ENCODE measurements around the gene GPR176.

The GPR176 gene

DNA sequence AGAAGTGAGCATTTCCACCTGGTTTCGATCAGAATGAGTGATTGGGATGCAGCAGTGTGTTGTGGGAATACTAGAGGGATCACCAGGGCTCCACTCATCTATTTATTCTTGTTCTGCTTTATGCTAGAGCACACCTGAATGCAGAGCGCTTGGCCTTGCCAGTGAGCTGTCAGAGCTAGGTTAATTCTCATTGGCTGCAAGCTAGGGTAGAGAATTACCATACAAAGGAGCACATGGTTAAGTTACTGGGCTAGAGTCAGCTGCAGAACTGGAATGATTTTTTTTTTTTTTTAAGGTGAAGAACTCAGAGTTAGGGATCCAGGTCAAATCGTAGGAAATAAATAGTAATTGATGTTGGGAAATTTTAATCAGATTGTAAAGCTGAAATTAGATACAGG, 22.7 kb upstream of the GPR176 start:
- H3K4ac ChIP-seq (ENCODE audit: low read length) = no peak overlapping the region
- no peak overlapping the region for H2AFZ ChIP-seq (ENCODE audit: low read length)
- no peak overlapping the region for H2BK120ac ChIP-seq (ENCODE audit: low read depth, low read length)
- H2AK5ac ChIP-seq (ENCODE audit: low read depth, low read length) = no peak overlapping the region
- DNase-seq (ENCODE audit: low spot score) = no peak
- H3K27me3 ChIP-seq (ENCODE audit: control insufficient read depth in 3 of 3, insufficient read depth in 3 of 3, low read depth in 1 of 3, low read length in 3 of 3) = no peaks in the 10 kb centered on the region
- no peak overlapping the region for H3K23ac ChIP-seq (ENCODE audit: low read depth, low read length, poor library complexity)
- no peak overlapping the region for H4K91ac ChIP-seq (ENCODE audit: low read depth, low read length, poor library complexity)
- peaks cover 0 to 15% of the 10 kb centered on the region in 2 donors for H3K9me3 ChIP-seq (replicated peaks in 1 of 2; ENCODE audit: control insufficient read depth in 2 of 2, insufficient read depth in 1 of 2, low read depth in 1 of 2, low read length in 2 of 2)
- no peak overlapping the region for H2BK5ac ChIP-seq (ENCODE audit: low read length)
- H3K4me2 ChIP-seq (ENCODE audit: insufficient read depth, low read length, poor library complexity, severe bottlenecking) = no peak overlapping the region
- peaks cover 7 to 93% of the 10 kb centered on the region in 2 donors for H3K36me3 ChIP-seq (replicated peaks in 1 of 2; ENCODE audit: control insufficient read depth in 2 of 2, insufficient read depth in 2 of 2, low read length in 2 of 2)
- no CpG with 5 or more reads among the region's 3 CpGs for WGBS, 2 donors (ENCODE audit: extremely low coverage in 2 of 2, insufficient read length in 2 of 2, insufficient replicate concordance in 1 of 2)
- no peak overlapping the region for H3K9ac ChIP-seq (ENCODE audit: low read depth, low read length, poor library complexity)
- H3K27ac ChIP-seq (replicated peaks; ENCODE audit: low read length) = no peak overlapping the region
- no peak overlapping the region for H2BK15ac ChIP-seq (ENCODE audit: low read length)
- H3K79me1 ChIP-seq (ENCODE audit: low read depth, low read length) = no peaks in the 10 kb centered on the region
- no peak overlapping the region for H3K14ac ChIP-seq (ENCODE audit: low read length)
- H4K8ac ChIP-seq (ENCODE audit: low read depth, low read length) = no peak overlapping the region
- no peak overlapping the region for H3K18ac ChIP-seq (ENCODE audit: low read length)
- H3K4me1 ChIP-seq (ENCODE audit: control insufficient read depth in 2 of 2, insufficient read depth in 1 of 2, low read depth in 1 of 2, low read length in 2 of 2) = peaks cover 0 to 7% of the 10 kb centered on the region in 2 donors
- no peak overlapping the region for H3K4me3 ChIP-seq (ENCODE audit: low read length in 2 of 2)
- H2BK12ac ChIP-seq (ENCODE audit: low read length) = no peak overlapping the region

DNA sequence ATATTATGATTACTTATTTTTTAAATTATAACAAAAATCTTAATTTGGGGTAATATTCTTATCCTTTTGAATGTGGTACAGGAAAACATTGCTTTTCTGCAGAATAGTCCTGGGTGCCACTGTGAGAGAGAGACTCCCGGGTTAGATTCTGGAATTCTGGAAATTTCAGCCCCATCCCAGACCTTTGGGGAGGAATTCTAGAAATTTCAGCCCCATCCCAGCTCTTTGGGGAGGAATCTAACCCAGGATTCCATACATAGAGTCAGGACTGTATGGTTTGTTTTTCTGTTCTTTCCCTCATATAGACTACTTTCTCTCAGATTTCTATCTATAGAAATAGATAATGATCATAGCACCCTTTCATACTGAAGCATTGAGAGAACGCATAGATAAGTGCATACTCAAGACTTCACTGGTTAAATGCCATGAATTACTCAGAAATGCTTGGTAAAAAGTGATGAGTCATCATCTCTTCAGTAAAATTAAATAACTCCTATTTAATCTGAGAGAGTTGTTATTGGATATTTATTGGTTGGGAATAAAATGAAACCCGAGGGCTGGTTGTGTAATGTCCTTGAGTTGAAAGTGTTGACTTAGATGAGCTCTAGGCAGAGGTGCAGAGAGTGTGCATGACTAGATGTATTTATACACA, 22.2 kb upstream of the GPR176 start:
- Histone ChIP-seq H3K36me3 (replicated peaks in 1 of 2; ENCODE audit: control insufficient read depth in 2 of 2, insufficient read depth in 2 of 2, low read length in 2 of 2) (peaks cover 7 to 87% of the 10 kb centered on the region in 2 donors), H2BK120ac (ENCODE audit: low read depth, low read length) (no peak overlapping the region), H2AFZ (ENCODE audit: low read length) (no peak overlapping the region), H2BK15ac (ENCODE audit: low read length) (no peak overlapping the region), H3K23ac (ENCODE audit: low read depth, low read length, poor library complexity) (no peak overlapping the region), H3K4me2 (ENCODE audit: insufficient read depth, low read length, poor library complexity, severe bottlenecking) (no peak overlapping the region), H3K27me3 (ENCODE audit: control insufficient read depth in 3 of 3, insufficient read depth in 3 of 3, low read depth in 1 of 3, low read length in 3 of 3) (no peaks in the 10 kb centered on the region), H3K9me3 (replicated peaks in 1 of 2; ENCODE audit: control insufficient read depth in 2 of 2, insufficient read depth in 1 of 2, low read depth in 1 of 2, low read length in 2 of 2) (peaks cover 0 to 15% of the 10 kb centered on the region in 2 donors), H3K4ac (ENCODE audit: low read length) (no peak overlapping the region), H3K79me1 (ENCODE audit: low read depth, low read length) (no peaks in the 10 kb centered on the region), H3K27ac (replicated peaks; ENCODE audit: low read length) (no peak overlapping the region), H4K8ac (ENCODE audit: low read depth, low read length) (no peak overlapping the region), H3K4me3 (ENCODE audit: low read length in 2 of 2) (no peak overlapping the region), H3K18ac (ENCODE audit: low read length) (no peak overlapping the region), H2AK5ac (ENCODE audit: low read depth, low read length) (no peak overlapping the region), H3K9ac (ENCODE audit: low read depth, low read length, poor library complexity) (no peak overlapping the region), H2BK12ac (ENCODE audit: low read length) (no peak overlapping the region), H3K4me1 (ENCODE audit: control insufficient read depth in 2 of 2, insufficient read depth in 1 of 2, low read depth in 1 of 2, low read length in 2 of 2) (peaks cover 0 to 7% of the 10 kb centered on the region in 2 donors), H2BK5ac (ENCODE audit: low read length) (no peak overlapping the region), H3K14ac (ENCODE audit: low read length) (no peak overlapping the region), H4K91ac (ENCODE audit: low read depth, low read length, poor library complexity) (no peak overlapping the region)
- no CpG with 5 or more reads among the region's 3 CpGs for WGBS, 2 donors (ENCODE audit: extremely low coverage in 2 of 2, insufficient read length in 2 of 2, insufficient replicate concordance in 1 of 2)
- DNase-seq (ENCODE audit: low spot score) = no peak

DNA sequence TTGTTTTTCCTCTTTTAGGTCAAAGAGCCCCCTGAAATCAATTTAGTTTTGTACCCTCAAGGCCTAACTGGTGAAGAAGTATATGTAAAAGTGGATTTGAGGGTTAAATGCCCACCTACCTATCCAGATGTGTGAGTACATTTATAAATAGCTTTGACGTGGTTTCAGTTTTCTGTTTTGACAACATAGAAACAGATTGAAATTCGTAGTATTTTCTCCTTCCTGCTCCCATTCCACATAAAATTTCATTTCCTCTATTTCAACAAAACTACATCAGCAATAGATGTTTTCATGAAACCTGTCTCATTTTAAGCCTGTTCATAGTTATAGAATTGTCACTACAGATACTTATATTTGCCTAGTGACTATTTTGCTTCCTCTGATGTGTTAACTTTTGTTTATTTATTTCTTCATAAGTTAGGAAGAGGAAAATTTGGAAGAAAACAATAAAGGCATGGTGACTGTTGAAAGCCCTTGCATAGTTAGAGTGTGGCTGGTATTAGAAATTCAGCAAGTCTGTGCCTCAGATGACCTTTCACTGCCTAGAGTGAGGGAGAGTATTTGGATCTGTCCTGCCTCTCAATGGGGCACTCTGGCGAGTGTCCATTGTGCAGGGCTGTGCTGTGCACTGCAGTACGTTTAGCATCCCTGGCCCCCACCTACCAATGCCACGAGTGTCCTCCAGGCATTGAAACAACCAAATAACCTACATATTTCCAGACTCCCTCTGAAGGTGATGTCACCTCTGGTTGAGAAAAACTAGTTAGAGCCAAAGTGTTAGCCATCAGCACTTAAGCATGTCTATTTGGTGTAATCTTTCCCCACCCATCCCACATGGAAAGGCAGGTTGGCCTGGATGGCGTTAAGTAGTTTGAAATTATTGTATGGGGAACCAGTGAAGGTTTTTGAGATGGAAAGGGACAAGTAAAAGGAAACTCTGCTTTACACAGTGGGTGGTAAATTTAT, 19.7 kb upstream of the GPR176 start:
- no peak overlapping the region for H2AFZ ChIP-seq (ENCODE audit: low read length)
- no peak overlapping the region for H2BK5ac ChIP-seq (ENCODE audit: low read length)
- peaks cover 0 to 79% of the 10 kb centered on the region in 2 donors for H3K36me3 ChIP-seq (replicated peaks in 1 of 2; ENCODE audit: control insufficient read depth in 2 of 2, insufficient read depth in 2 of 2, low read length in 2 of 2)
- WGBS, 2 donors (ENCODE audit: extremely low coverage in 2 of 2, insufficient read length in 2 of 2, insufficient replicate concordance in 1 of 2) = no CpG with 5 or more reads among the region's 6 CpGs
- no peak for DNase-seq (ENCODE audit: low spot score)
- no peaks in the 10 kb centered on the region for H3K27me3 ChIP-seq (ENCODE audit: control insufficient read depth in 3 of 3, insufficient read depth in 3 of 3, low read depth in 1 of 3, low read length in 3 of 3)
- no peak overlapping the region for H2BK120ac ChIP-seq (ENCODE audit: low read depth, low read length)
- no peaks in the 10 kb centered on the region for H3K79me1 ChIP-seq (ENCODE audit: low read depth, low read length)
- peaks cover 0 to 7% of the 10 kb centered on the region in 2 donors for H3K4me1 ChIP-seq (ENCODE audit: control insufficient read depth in 2 of 2, insufficient read depth in 1 of 2, low read depth in 1 of 2, low read length in 2 of 2)
- no peak overlapping the region for H3K27ac ChIP-seq (replicated peaks; ENCODE audit: low read length)
- no peak overlapping the region for H2BK12ac ChIP-seq (ENCODE audit: low read length)
- no peak overlapping the region for H2BK15ac ChIP-seq (ENCODE audit: low read length)
- H3K14ac ChIP-seq (ENCODE audit: low read length) = no peak overlapping the region
- no peak overlapping the region for H4K8ac ChIP-seq (ENCODE audit: low read depth, low read length)
- H3K4me3 ChIP-seq (ENCODE audit: low read length in 2 of 2) = no peak overlapping the region
- no peak overlapping the region for H3K18ac ChIP-seq (ENCODE audit: low read length)
- no peak overlapping the region for H3K4me2 ChIP-seq (ENCODE audit: insufficient read depth, low read length, poor library complexity, severe bottlenecking)
- H3K9ac ChIP-seq (ENCODE audit: low read depth, low read length, poor library complexity) = no peak overlapping the region
- H2AK5ac ChIP-seq (ENCODE audit: low read depth, low read length) = no peak overlapping the region
- no peak overlapping the region for H3K23ac ChIP-seq (ENCODE audit: low read depth, low read length, poor library complexity)
- no peak overlapping the region for H4K91ac ChIP-seq (ENCODE audit: low read depth, low read length, poor library complexity)
- peaks cover 0 to 11% of the 10 kb centered on the region in 2 donors for H3K9me3 ChIP-seq (replicated peaks in 1 of 2; ENCODE audit: control insufficient read depth in 2 of 2, insufficient read depth in 1 of 2, low read depth in 1 of 2, low read length in 2 of 2)
- H3K4ac ChIP-seq (ENCODE audit: low read length) = no peak overlapping the region

DNA sequence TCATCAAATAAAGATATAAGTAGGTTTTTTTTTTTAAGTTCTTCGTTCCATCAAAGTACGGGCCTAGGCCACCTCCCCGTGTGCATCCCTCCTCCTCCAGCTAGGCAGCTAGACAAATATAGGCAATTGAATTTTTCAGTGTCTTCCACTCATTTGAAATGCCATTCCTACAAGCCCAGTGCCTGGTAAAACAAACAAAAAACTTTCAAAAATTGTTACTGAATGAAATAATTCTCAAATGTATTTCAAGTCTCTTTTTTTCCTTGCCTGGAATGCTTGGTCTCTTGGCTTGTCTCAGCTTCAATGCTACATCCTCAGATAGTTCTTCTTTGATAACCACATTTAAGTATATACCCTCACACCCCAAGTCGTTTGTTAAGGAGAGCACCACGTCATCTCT, 17.6 kb upstream of the GPR176 start:
- Histone ChIP-seq H2BK12ac (ENCODE audit: low read length) (no peak overlapping the region), H4K91ac (ENCODE audit: low read depth, low read length, poor library complexity) (no peak overlapping the region), H2AFZ (ENCODE audit: low read length) (no peak overlapping the region), H3K27me3 (ENCODE audit: control insufficient read depth in 3 of 3, insufficient read depth in 3 of 3, low read depth in 1 of 3, low read length in 3 of 3) (no peaks in the 10 kb centered on the region), H3K9ac (ENCODE audit: low read depth, low read length, poor library complexity) (no peak overlapping the region), H3K4me1 (ENCODE audit: control insufficient read depth in 2 of 2, insufficient read depth in 1 of 2, low read depth in 1 of 2, low read length in 2 of 2) (peaks cover 0 to 7% of the 10 kb centered on the region in 2 donors), H3K4me3 (ENCODE audit: low read length in 2 of 2) (no peak overlapping the region), H3K27ac (replicated peaks; ENCODE audit: low read length) (no peak overlapping the region), H2BK15ac (ENCODE audit: low read length) (no peak overlapping the region), H3K18ac (ENCODE audit: low read length) (no peak overlapping the region), H3K79me1 (ENCODE audit: low read depth, low read length) (no peaks in the 10 kb centered on the region), H2BK5ac (ENCODE audit: low read length) (no peak overlapping the region), H3K9me3 (replicated peaks in 1 of 2; ENCODE audit: control insufficient read depth in 2 of 2, insufficient read depth in 1 of 2, low read depth in 1 of 2, low read length in 2 of 2) (peaks cover 0 to 9% of the 10 kb centered on the region in 2 donors), H3K23ac (ENCODE audit: low read depth, low read length, poor library complexity) (no peak overlapping the region), H3K4ac (ENCODE audit: low read length) (no peak overlapping the region), H3K36me3 (replicated peaks in 1 of 2; ENCODE audit: control insufficient read depth in 2 of 2, insufficient read depth in 2 of 2, low read length in 2 of 2) (peaks cover 0 to 60% of the 10 kb centered on the region in 2 donors), H2BK120ac (ENCODE audit: low read depth, low read length) (no peak overlapping the region), H3K4me2 (ENCODE audit: insufficient read depth, low read length, poor library complexity, severe bottlenecking) (no peak overlapping the region), H4K8ac (ENCODE audit: low read depth, low read length) (no peak overlapping the region), H2AK5ac (ENCODE audit: low read depth, low read length) (no peak overlapping the region), H3K14ac (ENCODE audit: low read length) (no peak overlapping the region)
- no peak for DNase-seq (ENCODE audit: low spot score)
- no CpG with 5 or more reads among the region's 5 CpGs for WGBS, 2 donors (ENCODE audit: extremely low coverage in 2 of 2, insufficient read length in 2 of 2, insufficient replicate concordance in 1 of 2)

All from neuronal stem cell (in vitro differentiated cells).